CMK (cell line): Measurements from ENCODE around the gene TRAP1.
"Not testable (repeated sequence)": the region's sequence is repeated elsewhere in the genome, so short reads cannot be mapped to it uniquely, and the experiment has no call there.

Experiments
- DNase-seq: peaks from one replicate; pipeline ENCODE4 v3.0.0-alpha.2; 2010; ENCODE audit warnings: low read depth

TRAP1 gene

DNA sequence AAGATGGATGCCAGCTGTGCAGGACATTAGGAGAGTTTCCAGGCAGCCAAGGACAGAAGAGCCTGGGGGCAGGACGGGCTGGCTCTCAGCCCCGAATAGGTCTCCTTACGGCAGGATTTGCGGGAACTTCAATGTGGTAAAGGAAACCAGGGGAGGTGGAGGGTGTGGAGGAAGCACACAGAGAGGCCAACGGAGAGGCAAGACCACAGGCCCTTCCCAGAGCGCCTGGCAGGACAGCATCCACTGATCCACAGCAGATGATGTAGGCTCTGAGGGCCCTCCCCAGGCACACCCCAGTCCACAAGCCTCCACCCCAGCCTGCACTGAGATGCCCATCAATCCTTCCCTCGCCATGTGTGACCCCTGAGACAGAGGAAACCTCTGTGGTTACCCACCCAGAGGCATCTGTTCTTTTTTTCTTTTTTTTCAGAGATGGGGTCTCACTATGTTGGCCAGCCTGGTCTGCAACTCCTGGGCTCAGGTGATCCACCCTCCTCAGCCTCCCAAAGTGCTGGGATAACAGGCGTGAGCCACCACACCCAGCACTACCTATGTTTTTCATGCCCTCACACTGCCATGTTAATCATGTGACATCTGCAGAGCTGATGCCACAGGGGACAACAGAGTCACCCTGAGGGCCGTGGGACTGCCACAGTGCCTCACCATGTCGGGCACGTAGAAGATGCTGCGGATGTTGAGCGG is 43.5 kb downstream of the TRAP1 start:
- no peak for DNase-seq

DNA sequence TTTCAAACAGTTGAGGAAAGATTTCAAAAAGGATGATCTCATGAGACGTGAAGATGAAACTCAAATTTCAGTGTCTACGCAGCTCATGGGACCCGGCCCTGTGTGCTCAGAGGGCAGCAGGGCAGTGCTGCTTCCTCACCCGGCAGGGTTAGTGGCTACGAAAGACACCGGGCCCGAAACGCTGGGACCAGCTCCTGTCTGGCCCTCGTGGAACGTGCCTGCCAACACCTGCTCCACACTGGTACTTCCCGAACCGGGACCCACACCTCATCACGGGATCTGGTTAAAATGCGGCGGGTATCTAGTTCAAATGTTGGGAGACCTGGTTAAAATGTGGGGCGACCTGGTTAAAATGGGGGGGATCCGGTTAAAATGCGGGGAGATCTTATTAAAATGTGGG is 44.1 kb downstream of the TRAP1 start:
- DNase-seq = no peak

GRCh38 chr16:3672571-3673041 is 44.7 kb downstream of the TRAP1 start:
- no peak for DNase-seq

DNA sequence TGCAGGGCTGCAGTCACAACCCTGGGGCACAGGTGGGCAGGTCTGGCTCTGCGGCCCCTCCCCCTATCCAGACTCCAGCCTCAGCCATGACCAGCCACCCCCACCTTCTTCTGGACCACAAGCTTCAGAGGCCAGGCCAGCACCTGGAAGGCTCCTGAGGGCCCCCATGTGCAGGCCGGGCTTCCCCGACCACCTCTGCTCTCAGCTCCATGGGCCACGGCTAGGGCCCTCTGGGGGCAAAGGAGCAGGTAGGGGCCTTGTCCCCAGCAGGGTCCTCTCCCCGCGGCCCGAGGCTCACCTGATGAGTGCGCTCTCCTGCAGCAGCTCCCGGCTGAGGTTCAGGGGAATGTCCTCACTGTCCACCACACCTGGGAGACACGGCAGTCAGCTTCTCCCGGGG is 45.9 kb downstream of the TRAP1 start:
- DNase-seq = no peak

GRCh38 chr16:3670711-3671110 is 46.6 kb downstream of the TRAP1 start:
- DNase-seq = no peak

DNA sequence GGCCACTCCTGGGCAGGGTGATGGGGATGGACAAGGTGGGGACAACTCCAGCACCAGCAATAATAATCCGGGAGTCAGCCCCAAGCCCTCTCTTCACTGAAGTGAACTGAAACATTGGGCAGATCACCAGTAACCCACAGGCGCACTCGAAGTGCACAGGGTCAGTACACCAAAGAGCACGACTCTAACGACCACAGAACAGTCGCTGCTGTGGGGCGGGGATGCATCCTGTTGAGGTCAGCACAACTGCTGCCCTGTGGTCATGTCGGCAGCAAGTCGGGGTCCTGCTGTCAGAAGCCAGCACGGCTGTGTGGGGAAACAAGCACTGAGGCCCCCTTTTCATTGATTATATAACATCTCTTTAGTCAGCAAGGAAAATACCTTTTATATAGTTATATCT is 48.2 kb downstream of the TRAP1 start:
- DNase-seq = no peak

- no peak for DNase-seq
Observed at GRCh38 chr16:3668626-3669025, 48.7 kb downstream of the TRAP1 start.

DNA sequence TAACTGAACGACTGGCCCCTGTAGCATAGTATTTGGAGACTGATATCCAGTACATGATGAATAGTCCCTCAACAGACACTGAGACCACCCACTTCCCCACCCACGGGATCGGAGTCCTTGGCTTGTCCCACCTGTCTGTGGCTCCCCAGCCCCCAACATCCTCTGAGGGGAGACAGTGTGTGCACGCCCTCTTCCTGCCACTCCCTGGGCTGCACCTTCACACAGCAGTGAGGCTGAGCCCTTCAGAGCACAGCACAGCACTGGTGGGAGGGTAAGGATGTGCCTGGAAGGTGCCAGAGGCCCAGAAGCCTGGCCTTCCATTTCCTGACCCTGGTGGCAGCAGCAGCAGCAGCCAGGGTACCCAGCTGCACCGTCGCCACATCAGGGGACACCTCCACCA is 51.8 kb downstream of the TRAP1 start:
- no peak for DNase-seq

- DNase-seq = no peak
Observed at GRCh38 chr16:3664187-3664896, 53.0 kb downstream of the TRAP1 start.

GRCh38 chr16:3662601-3663000 is 54.7 kb downstream of the TRAP1 start:
- no peak for DNase-seq

DNA sequence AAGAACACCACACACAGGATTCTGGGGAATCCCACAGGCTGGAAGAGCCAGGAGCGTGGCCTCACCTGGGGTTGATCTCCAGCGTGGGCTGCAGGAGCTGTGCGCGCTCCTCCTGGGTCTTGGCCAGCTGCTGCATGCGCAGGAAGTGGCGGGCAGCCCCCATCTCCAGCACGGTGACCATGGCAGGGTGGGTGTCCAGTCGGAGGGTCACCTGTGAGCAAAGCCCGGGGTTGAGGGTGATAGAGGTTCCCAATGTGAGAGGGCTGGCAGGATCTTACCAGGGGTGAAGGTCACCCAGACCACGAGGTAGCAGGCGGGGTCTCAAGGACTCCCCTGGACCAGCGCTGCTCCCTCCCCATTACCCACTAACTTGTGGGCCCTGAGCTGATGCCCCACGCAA is 55.4 kb downstream of the TRAP1 start:
- no peak for DNase-seq

GRCh38 chr16:3661311-3661710 is 56.0 kb downstream of the TRAP1 start:
- DNase-seq = no peak

DNA sequence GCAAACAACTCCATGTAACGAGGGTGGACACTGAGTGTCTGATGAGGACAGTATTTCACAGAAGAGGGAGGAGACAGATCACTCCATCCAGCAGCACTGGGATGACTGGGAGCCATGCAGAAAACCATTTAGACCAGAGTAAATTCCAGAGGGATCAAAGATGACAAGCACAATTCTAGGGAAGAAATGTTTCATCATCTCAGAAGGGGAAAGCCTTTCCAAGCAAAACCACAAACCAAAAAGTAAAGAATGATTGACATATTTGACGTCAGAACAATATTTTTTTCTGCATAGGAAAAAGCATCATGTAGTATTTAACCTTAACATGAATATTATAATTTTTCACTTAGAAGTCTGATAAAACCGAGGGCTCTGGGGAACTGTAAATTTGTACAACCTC is 58.1 kb downstream of the TRAP1 start:
- no peak for DNase-seq

GRCh38 chr16:3656491-3657468 is 60.5 kb downstream of the TRAP1 start:
- no peak for DNase-seq

DNA sequence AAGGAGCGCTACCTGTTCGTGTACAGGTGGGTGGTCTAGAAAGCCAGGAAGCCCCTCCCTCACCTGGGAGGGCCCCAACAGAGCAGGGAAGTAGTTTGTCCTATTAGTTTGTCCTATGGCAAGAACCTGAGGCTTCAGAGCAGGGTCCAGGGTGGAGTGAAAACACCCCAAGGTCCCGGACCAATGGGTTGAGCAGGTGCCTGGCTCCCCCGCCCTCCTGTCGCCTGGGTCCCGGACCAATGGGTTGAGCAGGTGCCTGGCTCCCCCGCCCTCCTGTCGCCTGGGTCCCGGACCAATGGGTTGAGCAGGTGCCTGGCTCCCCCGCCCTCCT is 61.2 kb downstream of the TRAP1 start:
- not testable (repeated sequence) for DNase-seq

- no peak for DNase-seq
Observed at GRCh38 chr16:3655396-3656159, 61.7 kb downstream of the TRAP1 start.

DNA sequence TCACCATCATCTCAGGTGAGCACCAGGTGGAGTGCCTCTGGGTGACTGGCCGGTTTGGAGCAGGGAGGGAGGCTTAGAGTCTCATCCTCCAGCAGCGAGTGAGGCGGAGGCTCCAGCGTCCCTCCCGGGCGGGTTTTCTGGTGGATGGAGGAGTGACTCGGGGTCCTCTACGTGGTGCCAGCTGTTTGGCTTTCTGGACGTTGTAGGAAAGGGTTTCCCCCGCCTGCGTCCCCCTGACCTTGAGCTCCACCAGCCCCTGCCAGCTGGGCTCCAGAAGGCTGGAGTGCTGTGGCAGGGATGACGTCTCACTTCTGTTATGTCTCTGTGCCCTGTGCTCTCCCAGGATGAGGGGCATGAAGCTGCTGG is 62.3 kb downstream of the TRAP1 start:
- DNase-seq = no peak

- DNase-seq = peak; percentile 12
Observed at GRCh38 chr16:3654249-3654991, 62.9 kb downstream of the TRAP1 start, which contains the start of gene DNASE1. Gene DNASE1 (plus strand): TSS chr16:3654691. CDS start chr16:3655374, 683 bp downstream.

- DNase-seq = no peak
Observed at GRCh38 chr16:3652373-3653195, 64.7 kb downstream of the TRAP1 start.
